Liver (tissue), 3 donors: ENCODE results near the gene MOV10L1.

Experiments
- FOXA1 ChIP-seq: IDR thresholded peaks from 2 replicates; pipeline ENCODE4 v1.6.1; 2016; ENCODE audit warnings: antibody characterized with exemption
- GABPA ChIP-seq, 2 donors: IDR thresholded peaks in 1 of 2; conservative IDR thresholded peaks in 1 of 2; 2 replicates each; pipeline ENCODE4 v1.6.1; 2016; ENCODE audit warnings: antibody characterized with exemption in 2 of 2, mild to moderate bottlenecking in 1 of 2, moderate library complexity in 1 of 2
- HNF4A ChIP-seq, 2 donors: conservative IDR thresholded peaks; 2 replicates each; pipeline ENCODE4 v1.6.1; 2016; ENCODE audit warnings: antibody characterized with exemption in 2 of 2, mild to moderate bottlenecking in 2 of 2
- JUND ChIP-seq, 2 donors: IDR thresholded peaks; 2 replicates each; pipeline ENCODE4 v1.6.1; 2016; ENCODE audit warnings: antibody characterized with exemption in 2 of 2
- RXRA ChIP-seq, 2 donors: IDR thresholded peaks; 2 replicates each; pipeline ENCODE4 v1.6.1; 2017 to 2018; ENCODE audit warnings: antibody characterized with exemption in 2 of 2, mild to moderate bottlenecking in 1 of 2
- SP1 ChIP-seq: IDR thresholded peaks from 2 replicates; pipeline ENCODE4 v1.6.1; 2018; ENCODE audit warnings: antibody characterized with exemption, mild to moderate bottlenecking
- TAF1 ChIP-seq: conservative IDR thresholded peaks from 2 replicates; pipeline ENCODE4 v1.6.1; 2016; ENCODE audit warnings: antibody characterized with exemption, mild to moderate bottlenecking
- YY1 ChIP-seq: IDR thresholded peaks from 2 replicates; pipeline ENCODE4 v1.6.1; 2016; ENCODE audit warnings: antibody characterized with exemption, mild to moderate bottlenecking
- TF ChIP-seq, protein P1 (sequence below): fragments of 150-350 bp; IDR thresholded peaks from 2 replicates; pipeline ENCODE4 v1.5.1; 2017; ENCODE audit warnings: improper control_type of control experiment, low read depth, low read length; ENCODE audit not compliant: missing input control
- TF ChIP-seq, protein P2 (sequence below): IDR thresholded peaks from 2 replicates; pipeline ENCODE4 v1.6.1; 2016; ENCODE audit warnings: antibody characterized with exemption, mild to moderate bottlenecking
- TF ChIP-seq, protein P3 (sequence below): IDR thresholded peaks from 2 replicates; pipeline ENCODE4 v1.6.1; 2016; ENCODE audit warnings: antibody characterized with exemption
- TF ChIP-seq, protein P4 (sequence below): IDR thresholded peaks from 2 replicates; pipeline ENCODE4 v1.6.1; 2016; ENCODE audit warnings: antibody characterized with exemption
- TF ChIP-seq, protein P5 (sequence below): IDR thresholded peaks from 2 replicates; pipeline ENCODE4 v1.6.1; 2016; ENCODE audit warnings: antibody characterized with exemption
- donor health status: healthy.
- donor health status: healthy.

DNA sequence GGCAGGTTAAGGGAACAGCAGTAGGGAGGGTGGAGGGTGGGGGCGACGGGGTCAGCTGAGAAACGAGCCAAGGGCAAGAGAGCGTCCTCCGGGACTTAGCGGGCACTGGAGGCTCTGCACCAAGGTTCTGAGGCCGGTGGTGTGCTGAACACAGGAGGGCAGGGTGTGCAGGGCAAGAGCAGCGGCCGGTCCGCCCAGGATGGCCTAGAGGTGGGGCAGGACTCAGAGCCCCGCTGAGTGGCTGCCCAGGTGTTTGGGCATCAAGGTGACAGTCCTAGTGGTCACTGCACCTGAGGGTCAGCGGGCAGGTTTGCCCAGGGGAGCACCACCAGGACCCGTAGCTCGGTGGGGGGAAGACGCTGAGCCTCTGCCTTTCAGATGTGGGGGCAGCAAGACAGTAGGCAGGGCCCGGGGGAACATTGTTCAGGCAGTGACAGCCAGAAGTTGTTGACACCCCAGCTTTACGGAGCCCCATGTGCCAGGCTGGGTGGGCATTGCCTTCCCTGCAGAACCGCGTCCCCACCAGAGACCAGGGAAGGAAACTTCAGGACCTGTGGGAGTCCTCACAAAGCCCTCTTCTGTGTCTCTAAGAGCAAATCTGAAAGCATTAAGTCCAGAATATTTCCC lies 27.2 kb upstream of the MOV10L1 start:
- TF ChIP-seq FOXA1 = no peak
- TF ChIP-seq SP1 = no peak
- TF ChIP-seq, protein P1, sequence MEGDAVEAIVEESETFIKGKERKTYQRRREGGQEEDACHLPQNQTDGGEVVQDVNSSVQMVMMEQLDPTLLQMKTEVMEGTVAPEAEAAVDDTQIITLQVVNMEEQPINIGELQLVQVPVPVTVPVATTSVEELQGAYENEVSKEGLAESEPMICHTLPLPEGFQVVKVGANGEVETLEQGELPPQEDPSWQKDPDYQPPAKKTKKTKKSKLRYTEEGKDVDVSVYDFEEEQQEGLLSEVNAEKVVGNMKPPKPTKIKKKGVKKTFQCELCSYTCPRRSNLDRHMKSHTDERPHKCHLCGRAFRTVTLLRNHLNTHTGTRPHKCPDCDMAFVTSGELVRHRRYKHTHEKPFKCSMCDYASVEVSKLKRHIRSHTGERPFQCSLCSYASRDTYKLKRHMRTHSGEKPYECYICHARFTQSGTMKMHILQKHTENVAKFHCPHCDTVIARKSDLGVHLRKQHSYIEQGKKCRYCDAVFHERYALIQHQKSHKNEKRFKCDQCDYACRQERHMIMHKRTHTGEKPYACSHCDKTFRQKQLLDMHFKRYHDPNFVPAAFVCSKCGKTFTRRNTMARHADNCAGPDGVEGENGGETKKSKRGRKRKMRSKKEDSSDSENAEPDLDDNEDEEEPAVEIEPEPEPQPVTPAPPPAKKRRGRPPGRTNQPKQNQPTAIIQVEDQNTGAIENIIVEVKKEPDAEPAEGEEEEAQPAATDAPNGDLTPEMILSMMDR = no peak
- TF ChIP-seq GABPA (IDR thresholded peaks at IDR 0.05 in 1 of 2, conservative IDR thresholded peaks at IDR 0.05 in 1 of 2) = no peak
- no peak for TF ChIP-seq JUND (IDR thresholded peaks at IDR 0.05)
- no peak for TF ChIP-seq YY1
- TF ChIP-seq, protein P2, sequence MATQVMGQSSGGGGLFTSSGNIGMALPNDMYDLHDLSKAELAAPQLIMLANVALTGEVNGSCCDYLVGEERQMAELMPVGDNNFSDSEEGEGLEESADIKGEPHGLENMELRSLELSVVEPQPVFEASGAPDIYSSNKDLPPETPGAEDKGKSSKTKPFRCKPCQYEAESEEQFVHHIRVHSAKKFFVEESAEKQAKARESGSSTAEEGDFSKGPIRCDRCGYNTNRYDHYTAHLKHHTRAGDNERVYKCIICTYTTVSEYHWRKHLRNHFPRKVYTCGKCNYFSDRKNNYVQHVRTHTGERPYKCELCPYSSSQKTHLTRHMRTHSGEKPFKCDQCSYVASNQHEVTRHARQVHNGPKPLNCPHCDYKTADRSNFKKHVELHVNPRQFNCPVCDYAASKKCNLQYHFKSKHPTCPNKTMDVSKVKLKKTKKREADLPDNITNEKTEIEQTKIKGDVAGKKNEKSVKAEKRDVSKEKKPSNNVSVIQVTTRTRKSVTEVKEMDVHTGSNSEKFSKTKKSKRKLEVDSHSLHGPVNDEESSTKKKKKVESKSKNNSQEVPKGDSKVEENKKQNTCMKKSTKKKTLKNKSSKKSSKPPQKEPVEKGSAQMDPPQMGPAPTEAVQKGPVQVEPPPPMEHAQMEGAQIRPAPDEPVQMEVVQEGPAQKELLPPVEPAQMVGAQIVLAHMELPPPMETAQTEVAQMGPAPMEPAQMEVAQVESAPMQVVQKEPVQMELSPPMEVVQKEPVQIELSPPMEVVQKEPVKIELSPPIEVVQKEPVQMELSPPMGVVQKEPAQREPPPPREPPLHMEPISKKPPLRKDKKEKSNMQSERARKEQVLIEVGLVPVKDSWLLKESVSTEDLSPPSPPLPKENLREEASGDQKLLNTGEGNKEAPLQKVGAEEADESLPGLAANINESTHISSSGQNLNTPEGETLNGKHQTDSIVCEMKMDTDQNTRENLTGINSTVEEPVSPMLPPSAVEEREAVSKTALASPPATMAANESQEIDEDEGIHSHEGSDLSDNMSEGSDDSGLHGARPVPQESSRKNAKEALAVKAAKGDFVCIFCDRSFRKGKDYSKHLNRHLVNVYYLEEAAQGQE = no peak
- TF ChIP-seq, protein P3, sequence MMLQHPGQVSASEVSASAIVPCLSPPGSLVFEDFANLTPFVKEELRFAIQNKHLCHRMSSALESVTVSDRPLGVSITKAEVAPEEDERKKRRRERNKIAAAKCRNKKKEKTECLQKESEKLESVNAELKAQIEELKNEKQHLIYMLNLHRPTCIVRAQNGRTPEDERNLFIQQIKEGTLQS = no peak
- no peak for TF ChIP-seq TAF1
- TF ChIP-seq, protein P4, sequence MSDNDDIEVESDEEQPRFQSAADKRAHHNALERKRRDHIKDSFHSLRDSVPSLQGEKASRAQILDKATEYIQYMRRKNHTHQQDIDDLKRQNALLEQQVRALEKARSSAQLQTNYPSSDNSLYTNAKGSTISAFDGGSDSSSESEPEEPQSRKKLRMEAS = no peak
- no peak for TF ChIP-seq RXRA (IDR thresholded peaks at IDR 0.05)
- TF ChIP-seq, protein P5, sequence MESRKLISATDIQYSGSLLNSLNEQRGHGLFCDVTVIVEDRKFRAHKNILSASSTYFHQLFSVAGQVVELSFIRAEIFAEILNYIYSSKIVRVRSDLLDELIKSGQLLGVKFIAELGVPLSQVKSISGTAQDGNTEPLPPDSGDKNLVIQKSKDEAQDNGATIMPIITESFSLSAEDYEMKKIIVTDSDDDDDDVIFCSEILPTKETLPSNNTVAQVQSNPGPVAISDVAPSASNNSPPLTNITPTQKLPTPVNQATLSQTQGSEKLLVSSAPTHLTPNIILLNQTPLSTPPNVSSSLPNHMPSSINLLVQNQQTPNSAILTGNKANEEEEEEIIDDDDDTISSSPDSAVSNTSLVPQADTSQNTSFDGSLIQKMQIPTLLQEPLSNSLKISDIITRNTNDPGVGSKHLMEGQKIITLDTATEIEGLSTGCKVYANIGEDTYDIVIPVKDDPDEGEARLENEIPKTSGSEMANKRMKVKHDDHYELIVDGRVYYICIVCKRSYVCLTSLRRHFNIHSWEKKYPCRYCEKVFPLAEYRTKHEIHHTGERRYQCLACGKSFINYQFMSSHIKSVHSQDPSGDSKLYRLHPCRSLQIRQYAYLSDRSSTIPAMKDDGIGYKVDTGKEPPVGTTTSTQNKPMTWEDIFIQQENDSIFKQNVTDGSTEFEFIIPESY = no peak
- TF ChIP-seq HNF4A (conservative IDR thresholded peaks at IDR 0.05) = no peak
